HG03457 (cell line): ENCODE measurements around the gene MANF.

Source experiments
- ATAC-seq: cut with Tn5 transposase; IDR thresholded peaks from one replicate; pipeline ENCODE4 v1.9.1; 2021; ENCODE audit warnings: moderate number of reproducible peaks; ENCODE audit not compliant: unreplicated experiment

MANF gene

GRCh38 chr3:51389423-51390183 lies 4.5 kb downstream of the MANF start:
- no peak for ATAC-seq

DNA sequence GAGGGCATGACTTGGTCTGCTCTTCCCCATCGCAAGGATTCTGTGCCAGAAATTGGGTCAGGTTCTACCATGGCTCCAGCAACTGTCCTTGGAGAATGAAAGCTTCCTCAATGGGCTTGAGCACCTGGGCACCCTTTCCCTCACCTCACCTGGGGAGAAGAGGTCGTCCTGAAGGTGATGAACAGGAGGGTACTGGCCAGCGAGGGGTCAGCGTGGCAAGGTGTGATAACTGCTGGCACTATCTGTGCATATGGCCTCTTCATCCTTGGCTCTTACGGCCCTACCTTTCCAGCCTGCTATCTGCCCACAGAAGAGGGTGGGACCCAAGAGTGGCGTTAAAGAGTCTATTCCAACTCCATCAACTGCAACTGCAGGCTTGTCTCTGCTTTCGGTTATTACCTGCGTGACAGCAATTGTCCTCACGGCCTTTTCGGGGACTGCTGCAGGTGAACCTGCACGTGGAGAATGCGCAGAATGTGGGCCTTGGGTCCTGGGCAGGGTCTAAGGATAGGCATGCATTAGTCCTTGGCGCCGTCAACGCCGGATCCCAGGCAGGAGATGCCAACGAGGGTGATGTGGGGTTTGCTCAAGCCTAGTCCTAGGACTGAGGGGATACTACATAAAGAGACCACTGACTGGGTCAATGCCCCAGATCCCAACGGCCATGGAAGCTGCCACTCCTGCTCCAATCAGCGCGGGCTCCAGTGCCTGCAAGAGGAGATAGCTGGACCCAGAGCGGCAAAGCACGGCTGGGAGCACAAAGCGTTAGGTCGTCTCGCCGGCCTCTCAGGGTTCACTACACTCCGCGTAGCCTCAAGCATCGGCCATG lies 5.4 kb downstream of the MANF start:
- ATAC-seq, result peak; percentile 3

DNA sequence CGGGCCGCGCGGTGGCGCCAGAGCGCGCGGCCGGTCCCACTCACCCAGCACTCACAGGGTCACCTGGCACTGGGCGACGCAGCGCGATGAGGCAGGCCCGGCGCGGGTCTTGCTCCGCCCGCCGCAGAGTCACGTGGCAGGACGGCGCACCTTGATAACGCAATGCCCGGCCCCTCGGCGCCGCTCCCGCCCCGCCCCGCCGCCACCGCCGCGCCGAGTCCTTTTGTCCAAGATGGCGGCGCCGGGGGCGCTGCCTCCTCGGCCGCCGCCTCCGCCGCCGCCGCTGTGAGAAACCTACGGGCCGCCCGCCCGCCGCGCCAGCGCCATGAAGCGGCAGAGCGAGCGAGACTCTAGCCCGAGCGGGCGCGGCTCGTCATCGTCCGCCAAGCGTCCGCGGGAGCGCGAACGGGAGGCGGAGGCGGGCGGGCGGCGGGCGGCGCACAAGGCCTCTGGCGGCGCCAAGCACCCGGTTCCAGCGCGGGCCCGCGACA lies 6.0 kb downstream of the MANF start, which contains the start of gene RBM15B:
Gene RBM15B (plus strand): TSS at position 211 of the 491 bp plus-strand sequence. CDS start 115 bp downstream, at position 326.
- ATAC-seq, result peak; percentile 82

GRCh38 chr3:51391566-51392354 lies 6.7 kb downstream of the MANF start:
- ATAC-seq, result peak; percentile 8

GRCh38 chr3:51392355-51393133 lies 7.5 kb downstream of the MANF start:
- no peak for ATAC-seq

DNA sequence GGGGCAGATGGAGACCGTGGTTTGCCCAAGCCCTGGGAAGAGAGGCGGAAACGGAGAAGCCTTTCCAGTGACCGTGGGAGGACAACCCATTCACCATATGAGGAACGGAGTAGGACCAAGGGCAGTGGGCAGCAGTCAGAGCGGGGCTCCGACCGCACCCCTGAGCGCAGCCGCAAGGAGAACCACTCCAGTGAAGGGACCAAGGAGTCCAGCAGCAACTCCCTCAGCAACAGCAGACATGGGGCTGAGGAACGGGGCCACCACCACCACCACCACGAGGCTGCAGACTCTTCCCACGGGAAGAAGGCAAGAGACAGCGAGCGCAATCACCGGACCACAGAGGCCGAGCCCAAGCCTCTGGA lies 8.0 kb downstream of the MANF start:
- no peak for ATAC-seq

DNA sequence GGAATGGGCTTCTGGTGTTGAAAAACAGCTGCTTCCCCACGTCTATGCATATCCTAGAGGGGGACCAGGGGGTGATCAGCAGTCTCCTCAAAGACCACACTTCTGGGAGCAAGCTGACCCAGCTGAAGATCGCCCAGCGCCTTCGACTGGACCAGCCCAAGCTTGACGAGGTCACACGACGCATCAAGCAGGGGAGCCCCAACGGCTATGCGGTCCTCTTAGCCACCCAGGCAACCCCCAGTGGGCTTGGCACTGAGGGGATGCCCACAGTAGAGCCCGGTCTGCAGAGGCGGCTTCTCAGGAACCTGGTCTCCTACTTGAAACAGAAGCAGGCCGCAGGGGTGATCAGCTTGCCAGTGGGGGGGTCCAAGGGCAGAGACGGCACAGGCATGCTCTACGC lies 8.5 kb downstream of the MANF start:
- ATAC-seq, result no peak

GRCh38 chr3:51394541-51394940 lies 9.4 kb downstream of the MANF start:
- no peak for ATAC-seq

DNA sequence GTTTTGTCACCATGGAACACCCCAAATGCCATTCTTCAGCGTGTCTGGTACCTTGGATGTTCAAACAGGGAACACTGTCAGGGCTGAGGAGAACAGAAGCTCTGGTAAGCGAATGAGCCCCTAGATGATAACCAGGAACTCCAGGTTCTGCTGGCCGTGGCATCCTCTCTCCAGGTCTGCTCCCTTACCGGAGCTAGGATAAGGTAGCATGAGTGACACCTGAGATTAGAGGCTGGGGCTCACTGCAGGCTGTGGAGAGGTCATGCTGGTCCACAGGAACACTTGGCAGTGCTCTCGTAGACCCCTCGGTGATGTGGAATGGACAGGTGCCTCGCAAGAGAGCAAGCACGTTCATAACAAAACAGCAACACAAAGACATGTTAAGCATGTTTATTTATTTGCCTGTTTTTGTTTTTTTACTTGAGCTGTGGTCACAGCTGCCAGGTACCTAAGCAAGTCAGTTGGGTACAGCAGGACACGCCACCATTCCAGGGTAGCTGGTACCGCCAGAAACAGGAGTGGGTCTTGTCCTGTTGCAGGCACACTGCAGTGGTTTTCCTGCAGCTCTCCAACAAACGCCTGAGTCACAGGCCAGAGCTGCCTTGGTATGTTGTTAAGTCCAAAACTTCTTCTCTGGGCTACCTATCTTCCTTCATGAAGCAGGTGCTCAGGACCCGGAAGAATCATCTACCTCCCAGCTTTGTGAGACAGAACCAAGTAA lies 10.6 kb downstream of the MANF start:
- no peak for ATAC-seq

DNA sequence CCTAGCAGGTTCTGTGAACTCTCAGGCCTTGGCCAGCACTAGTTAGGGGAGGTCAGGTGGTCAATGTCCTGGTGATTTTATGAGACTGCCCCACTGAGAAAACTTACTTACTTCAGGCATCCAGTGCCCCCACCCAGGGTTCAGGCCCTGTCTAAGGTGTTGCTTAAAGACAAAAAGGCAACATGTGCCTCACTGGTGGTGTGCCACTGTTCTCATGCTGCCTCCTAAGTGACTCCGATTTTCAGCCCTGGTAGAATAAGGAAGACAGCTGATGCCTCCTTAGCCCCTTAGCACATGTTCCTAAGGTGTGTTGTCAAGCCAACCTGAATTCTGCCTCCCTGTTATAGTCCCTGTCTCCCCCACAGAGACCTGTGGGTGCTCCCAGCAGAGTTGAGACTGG lies 11.3 kb downstream of the MANF start:
- ATAC-seq, result no peak

DNA sequence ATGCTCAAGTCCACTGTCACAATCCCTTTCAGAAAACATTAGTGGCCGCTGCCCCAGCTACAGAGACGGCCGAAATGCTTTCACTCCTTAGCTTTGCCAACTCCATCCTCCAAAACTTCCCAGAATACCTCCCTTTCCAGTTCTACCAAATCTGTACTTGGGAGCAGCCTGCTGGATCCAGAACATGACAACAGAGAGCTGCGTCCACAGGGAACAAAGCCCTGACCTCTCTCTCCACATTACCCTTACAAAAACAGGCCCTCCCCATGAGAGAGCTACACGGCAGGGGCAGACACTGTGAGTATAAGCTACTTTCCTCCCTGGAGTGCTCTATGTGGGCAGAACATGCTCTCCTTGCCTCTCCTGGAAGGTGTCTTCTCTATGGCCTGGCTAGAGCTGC lies 12.3 kb downstream of the MANF start:
- ATAC-seq, result no peak

DNA sequence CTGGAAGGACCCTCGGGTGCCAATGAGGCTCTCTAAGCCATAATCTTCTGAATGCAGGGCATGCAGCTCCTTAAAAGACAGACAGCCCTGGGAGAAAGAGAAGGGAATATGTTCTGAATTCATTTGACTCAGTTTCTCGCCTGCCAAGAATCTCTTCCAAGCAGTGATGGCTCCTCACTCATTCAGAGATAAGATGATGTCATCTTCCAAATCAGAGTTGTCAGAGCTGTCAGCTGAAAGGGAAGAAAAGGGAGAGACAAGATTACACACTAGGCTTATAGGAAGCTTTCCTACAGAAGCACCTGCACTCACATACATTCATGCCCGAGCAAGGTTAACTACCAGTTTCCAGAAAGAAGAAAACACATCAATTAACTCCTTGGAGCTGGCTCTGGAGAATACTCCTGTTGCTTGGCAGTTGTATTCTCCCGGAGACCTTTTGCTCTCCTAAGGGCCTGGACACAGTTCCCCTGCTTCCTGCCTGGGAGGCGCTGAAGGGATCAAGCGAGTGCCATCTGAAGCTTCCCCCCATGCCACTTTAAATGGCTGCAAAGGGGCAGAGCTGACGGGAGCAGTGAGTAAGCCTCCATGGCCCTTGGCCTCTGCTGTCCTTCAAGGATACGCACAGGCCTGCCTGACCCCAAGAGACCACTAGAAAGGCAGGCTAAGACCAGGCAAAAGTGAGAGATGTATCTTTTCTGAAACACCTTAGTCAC lies 13.7 kb downstream of the MANF start:
- no peak for ATAC-seq

DNA sequence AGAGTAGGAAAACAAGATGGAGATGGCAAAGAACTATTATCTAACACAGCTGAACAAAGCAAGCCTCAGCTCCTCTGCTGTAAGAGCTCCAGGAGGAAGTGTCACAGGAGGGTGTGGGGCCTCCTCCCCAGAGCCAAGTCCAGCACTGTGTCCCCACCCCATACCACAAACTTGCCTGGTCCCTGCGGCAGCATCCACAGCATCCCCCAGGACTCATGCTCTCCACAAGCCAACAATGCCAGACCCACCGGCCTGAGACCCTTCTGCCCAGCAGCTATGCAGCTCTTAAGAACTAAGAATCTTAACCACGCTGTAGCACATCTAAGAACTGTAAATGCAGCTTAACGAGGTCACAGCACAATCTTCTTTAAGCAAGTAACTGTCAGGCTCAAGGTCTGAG lies 15.1 kb downstream of the MANF start:
- ATAC-seq, result no peak

- ATAC-seq, result no peak
These were observed 16.6 kb downstream of the MANF start for GRCh38 chr3:51401735-51402134.

DNA sequence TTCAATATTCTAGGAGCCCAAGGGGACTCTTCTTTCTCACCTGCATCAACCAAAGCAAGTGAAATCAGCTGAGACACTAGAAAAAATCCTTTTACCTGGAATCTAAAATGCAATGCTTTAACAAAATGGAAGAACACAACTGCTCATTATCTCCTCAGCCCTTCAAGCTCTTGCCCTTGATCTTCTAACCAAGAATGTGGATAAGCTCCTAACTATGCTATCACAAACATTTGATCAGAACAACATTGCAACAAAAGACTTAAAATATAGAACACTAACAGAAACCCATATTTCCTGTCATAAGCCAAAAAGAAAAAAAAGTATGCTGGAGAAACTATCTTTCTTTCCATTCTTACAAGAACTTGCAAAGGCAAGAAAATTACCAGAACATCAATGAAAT lies 18.6 kb downstream of the MANF start:
- no peak for ATAC-seq

- no peak for ATAC-seq
These were observed 22.9 kb downstream of the MANF start for GRCh38 chr3:51408021-51408420.

DNA sequence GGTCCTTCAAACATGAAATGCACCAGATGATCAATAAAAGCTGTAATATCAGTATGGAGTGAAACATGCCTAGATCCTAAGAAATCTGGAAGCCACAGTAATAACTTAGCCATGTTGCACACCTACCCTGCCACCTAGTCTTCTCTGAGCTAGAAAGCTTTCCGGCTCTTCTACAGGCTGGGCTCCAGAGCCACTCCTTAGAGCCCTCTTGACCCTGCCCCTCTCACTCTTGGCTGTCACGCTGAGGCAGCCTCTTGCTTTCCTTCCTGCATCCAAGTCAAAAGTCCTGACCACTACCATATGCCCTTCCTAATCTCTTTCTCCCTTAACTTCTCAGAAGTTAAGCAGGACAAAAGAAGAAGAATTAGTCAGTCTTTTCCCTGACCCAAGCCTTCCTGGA lies 23.7 kb downstream of the MANF start:
- ATAC-seq, result no peak

DNA sequence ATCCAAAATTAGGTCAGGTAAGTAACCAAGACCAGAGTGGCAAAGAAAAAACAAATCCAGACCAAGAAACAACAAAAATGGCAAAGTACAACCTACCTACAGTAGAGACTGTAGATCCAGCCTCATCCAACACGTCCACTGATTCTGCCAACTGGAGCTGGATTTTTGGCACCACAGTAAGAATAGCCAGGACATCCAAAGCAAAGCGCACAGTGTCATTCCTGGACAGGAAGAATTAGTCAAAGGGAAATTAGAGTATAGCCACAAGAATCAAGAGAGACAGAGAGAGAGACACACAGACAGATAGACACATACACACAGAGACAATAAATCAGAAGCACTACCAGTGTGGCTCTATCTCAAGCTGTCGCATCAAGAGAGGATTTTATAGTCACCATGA lies 37.1 kb downstream of the MANF start:
- no peak for ATAC-seq

- ATAC-seq, result no peak
These were observed 41.8 kb downstream of the MANF start for GRCh38 chr3:51426921-51427320.
